Stimulated activated CD8-positive, alpha-beta memory T cell treated with anti-CD3 and anti-CD28 coated beads, Interleukin-12 subunit alpha, Interleukin-12 subunit beta, amount 100 ng/mL, for 4 hours (primary cell): ENCODE results near the gene MGAT4B.

Experiments
- DNase-seq: peaks from one replicate; pipeline ENCODE4 v3.0.0-alpha.2; 2020; ENCODE audit warnings: low read depth

MGAT4B gene

DNA sequence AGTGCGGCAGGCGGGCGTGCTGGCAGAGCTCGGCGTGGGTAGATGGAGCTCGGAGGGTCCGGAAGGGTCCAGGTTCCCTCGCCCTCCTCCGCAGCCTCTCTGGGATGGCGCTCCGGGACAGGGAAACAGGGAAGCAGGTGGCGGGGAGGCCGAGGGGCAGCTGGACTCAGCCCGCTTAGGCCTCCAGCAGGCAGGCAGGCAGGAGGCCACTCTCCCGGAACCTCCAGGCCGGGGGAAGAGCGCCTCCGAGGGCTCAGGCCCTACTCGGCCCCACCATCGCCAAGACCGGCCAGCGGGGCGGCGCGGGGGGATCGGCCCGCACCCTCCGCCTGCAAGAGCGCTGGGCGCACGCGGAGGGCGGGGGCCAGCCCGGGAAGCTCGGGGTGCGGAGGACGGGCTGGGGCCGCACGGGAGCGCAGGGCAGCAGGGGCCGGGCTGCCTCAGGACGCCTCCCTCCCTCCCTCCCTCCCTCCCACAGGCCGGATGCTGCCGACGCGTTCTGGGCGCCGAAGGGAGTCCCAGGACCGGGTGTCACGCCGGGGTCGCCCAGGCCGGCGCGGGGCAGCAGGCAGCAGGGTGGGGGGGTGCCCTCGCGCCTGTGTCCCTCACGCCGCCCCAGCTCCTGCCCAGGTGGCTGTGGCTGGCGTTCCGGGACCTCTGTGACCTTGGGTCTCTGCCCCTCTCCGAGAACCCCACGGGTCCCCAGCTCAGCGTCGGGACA lies 977 bp downstream of the MGAT4B start:
- no peak for DNase-seq

DNA sequence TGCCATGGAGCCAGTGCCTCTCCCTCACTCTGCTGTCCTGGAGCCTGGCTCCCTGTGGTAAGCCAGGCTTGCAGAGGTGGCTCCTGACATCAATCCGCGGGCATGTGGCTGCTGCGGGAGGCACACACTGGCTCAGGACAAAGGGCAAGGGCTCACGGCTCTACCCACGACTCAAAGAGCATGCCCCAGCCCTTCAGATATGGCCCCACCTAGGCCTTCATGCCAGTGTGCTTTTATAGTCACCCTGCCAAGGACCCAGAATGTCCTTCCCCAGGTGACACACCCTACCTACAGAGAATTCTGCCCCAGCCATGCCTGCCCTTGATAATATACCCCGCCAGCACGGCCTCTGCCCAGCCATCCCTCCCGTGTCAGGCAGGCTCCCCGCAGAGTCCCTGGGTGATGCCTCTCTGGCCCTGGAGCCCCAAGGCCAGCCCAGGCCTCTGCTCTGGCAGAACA lies 1.6 kb downstream of the MGAT4B start:
- DNase-seq = no peak

DNA sequence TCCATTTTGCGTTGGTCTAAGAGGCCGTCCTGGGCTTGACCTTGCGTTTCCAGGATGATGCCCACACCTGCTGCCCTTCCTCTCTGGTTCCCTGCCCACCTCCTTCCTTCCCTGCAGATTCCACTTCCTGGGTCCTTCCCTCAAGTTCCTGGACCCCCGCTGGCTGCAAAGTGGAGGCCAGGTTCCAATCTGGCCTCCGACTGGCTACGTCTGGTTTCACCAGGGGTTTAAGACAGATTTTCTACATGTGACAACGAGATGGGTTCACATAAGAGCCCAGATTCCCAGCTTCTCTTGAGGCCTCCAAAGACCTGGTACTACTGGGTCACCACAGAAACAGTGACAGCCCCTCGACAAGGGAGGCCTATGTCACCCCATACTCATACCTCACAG lies 2.1 kb downstream of the MGAT4B start:
- DNase-seq = no peak

DNA sequence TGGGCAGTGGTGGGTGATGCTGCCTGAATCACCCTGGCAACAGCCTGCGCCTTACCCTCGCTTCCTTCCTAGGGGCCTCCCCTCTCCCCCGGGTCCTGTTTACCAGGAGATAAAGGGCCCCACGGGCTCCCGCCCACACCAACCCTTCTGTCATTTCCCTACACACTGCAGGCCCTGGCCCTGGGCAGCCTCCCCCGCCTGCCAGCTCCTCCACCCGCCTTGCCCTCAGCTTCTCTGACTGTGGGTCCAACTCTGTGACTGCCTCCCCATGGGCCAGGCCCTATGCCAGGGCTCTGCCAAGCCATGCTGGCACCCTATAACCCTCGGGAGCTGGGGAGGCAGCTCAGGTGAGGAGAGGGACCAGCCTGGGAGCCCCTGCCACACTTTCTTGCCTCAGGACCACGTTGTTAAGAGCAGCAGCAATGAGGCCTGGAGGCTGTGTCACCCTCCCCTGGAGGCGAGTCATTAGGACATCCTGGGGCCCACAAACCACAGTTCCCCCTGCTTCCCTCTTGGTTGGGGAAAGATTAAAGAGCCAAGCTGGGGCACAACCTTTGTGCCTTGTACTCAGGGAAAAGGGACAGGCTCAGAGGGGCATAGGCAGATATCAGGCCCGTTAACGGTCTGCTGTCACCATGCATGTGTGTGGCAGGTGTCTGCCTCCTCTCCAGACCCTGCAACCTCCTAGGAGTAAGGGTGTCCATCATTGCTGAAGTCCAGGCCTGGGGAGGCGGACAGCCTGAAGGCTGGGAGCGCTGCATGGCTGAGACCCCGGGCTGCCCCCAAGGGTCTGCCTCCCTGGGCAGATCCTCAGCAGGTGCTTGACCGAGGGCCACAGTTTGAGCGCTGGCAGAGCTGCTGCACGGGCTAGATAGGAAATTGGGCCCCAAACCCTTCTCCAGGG lies 2.8 kb downstream of the MGAT4B start:
- no peak for DNase-seq

DNA sequence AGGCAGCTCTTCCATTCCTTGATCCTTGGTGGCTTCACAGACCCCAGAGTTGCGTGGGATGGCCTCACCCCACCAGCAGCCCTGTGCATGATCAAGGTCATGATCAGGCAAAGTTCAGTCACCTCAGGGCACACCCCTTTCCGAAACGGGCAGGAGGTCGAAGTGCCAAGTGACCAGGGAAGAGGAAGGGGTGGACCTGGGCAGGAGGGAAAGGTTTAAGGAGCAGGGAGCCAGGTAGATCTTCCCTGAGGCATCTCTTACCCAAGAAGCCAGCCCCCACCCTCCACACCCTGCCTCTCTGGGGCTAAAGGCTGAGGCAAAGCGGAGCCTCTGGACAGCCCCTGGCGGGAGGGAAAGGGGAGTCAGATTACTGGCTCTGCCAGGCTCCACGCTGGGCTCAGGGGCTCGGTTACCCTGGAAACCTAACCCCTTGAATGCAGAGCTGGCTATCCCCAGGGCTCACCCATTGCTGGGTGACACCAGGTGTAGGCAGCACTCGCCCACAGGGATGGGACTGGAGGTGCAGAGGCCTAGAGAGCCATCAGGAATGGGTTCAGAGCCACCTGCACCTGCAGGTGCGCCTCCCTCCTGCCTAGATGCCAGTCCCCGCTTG lies 3.6 kb downstream of the MGAT4B start:
- DNase-seq = no peak

DNA sequence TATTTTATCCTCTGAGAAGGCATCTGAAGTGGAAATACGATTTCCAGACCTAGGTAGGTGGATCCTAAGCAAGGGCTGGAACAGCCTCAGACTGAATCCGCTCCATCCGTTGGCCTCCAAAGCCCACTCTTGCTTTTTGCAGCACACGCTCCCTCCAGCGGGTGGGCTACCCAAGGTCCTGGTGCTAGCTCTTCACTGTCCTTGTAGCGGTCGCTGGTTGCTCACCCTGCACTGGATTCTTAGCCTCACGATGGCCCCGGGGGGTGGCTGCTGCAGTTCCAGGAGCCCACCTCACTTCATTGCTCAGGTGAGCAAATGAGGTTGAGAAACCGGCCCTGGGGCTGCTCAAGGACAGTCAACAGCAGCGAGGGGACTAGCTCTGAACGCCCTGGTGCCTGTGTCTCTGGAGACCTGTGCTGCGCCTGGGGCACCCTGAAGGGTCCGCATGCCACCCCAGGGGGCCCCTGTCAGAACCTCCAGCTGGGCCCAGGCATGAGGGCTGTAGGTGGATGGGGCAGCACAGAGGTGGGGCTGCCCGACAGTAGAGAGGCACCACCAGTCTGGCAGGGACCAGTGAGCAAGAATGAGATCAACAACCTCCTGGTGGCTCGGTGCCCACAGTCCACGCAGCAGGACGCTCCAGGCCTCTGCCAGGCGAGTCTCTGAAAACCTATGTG lies 4.3 kb downstream of the MGAT4B start:
- DNase-seq = no peak

DNA sequence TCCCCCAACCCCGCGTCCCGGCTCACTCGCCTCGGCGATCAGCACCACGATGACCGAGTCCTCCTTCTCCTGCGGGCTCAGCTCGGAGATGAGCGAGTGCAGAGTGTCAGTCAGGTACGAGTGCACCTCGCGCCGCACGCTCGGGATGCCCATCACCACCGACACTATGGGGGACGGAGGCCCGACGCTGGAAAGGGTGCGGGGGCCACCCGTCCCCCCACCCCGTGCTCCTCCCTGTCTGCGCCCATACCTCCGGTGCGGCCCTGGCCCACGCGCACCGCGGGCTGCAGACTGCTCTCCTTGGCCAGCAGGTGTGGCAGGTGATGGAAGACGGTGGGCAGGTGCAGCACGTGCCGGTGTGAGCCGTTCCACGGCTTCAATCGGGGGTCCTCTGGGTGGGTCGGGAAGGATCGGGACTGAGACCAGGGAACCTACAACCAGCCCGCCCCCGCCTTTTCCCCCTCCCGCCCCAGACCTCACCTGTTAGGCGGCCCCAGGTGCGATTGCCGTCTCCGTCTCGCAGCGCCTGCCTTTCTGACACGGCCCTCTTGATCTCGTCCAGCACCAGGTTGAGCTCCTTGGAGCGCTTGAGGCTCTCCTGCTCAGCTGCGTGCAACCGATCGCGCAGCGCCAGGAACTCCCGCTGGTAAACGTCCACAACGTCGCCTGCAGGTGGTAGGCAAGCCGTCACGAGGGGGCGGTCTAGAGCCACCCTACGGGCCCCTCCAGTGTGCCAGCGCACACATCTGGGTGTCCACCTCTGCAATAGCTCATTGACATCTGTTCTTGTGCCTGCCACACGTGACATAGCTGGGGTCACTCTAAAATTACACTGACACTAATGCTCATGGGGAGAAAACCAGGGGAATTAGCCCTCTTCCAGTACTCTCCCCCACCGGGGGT lies 5.1 kb downstream of the MGAT4B start:
- DNase-seq = peak; percentile 73

DNA sequence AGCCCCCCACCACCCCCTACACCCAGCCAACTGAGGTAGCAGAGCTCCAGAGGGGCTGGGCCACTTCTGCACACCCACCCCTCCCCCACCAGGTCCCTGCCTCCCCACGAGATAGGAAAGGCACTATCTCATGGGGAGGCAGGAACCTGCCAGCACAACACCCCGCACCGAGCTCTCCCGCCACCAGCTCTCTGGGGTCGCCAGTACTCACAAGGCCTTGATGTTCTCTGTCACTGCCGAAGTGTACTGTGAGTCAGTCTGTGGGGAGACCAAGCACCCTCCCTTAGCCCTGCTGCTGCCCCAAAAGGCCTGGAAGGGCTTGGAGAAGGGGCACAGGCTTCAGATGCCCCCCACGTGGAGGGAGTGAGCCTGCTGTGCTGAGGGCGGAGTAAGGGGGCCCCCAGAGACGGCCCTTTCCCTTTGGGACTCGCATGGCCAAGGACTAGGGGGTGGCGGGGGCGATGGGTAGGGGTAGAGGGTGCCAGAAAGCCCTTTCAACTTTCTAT lies 5.9 kb downstream of the MGAT4B start:
- DNase-seq = no peak

DNA sequence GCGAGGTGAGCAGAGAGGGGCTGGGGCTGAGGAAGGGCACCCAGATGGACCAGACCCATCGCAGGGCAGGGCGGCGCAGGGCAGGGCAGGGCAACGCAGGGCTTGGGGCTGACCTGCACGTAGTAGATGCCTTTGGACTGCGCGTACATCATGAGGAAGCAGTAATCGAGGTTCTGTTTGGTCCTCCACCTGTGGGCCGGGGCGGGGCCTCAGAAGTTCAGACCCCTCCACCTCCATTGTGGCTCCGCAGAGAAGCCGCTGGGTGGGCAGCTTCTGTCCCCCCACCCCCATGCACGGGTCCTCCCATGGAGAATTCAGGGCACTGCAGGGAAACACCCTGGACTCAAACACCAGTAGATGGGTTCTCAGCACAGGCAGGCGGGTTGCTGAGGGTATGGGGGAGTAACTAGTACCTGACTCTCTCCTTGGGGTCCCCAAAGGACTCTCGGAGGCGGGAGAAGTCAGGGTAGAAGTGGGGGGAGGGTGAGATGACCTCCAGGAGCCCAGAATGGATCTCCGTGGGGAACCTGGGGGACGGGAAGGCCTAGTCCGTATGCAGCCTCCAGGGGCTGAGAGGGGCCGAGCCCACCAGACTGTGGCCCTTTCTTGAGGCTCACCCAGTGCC lies 6.5 kb downstream of the MGAT4B start:
- no peak for DNase-seq

DNA sequence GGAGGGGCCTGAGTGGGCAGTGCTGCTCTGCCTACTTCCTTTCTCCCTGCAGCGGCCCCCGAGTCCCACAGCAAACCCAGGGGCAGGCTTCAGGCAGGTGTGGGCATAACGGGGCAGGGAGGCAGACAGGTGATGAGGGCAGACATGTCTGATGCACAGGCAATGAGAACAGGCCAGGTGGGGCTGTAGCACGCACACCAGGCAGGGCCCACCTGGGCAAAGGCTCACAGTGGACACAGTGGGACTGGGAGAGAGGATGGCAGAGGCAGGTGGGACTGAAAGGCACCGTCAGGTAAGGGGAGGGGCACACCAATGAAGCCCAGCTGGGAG lies 7.1 kb downstream of the MGAT4B start:
- DNase-seq = no peak

DNA sequence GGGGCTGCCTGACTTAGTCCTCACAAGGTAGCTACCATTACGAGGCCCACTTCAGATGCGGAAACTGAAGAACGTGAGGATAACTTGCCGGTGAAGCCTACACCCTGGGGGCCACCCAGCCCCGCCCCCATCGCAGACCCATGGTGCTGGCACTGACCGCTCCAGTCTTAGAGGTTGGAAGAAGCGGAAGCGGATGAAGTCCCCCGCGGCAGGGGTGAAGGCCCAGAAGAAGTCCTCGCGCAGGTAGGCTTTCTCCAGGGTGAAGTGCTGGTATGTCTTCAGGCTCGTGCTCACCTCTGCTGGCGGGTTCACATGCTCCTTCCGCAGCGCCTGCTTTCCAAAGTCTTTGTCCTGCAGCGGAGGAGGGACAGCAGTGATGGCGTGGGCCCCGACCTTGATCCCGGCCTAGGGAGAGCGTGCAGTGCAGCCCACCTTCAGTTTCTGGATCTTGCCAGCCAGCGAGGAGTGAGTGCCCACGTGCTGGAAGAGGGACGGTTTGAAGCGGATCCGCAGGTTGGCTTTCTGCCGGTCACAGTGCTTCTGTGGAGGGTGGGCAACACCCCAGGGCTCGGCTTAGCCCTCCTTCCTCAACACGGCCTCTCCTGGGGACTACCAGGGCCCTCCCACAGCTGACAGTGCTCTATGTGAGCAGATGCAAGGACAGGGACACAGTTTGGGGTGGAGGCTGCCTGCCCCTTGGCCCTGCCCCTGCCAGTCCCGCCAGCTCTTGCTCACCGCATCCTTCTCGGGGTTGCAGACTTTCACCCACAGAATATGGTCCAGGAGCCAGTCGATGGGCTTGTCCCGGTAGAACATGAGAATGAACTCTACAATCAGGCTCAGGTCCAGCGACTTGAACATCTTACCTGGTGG lies 7.7 kb downstream of the MGAT4B start:
- no peak for DNase-seq

DNA sequence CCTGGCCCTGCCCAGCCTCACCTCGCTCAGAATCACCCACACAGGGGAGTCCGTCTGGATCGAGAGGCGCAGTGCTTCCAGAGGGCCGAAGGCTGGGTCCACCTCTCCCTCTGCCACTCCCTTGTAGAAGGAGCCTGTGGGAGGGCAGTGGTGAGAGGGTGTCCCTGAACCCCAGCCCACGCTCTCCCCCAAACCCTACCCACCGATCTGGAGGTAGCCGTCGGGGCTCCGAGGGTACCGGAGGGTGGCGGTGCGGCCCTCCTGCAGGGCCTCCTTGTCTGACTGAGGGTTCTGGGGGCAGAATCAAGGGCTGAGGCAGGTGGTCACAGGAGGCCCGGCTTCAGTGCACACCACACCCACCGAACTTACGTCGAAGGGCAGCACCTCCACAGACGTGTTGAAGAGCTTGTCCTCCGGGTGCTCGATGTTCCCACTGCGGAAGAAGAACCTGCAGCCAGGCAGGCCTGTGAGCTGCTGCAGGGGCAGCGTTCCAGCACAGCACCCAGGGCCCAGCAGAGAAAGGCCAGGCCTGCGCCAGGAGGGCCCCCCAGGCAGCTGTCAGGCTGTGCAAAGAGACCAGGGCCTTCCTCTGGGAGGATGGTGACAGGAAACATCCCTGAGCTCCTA lies 8.4 kb downstream of the MGAT4B start:
- DNase-seq = no peak

DNA sequence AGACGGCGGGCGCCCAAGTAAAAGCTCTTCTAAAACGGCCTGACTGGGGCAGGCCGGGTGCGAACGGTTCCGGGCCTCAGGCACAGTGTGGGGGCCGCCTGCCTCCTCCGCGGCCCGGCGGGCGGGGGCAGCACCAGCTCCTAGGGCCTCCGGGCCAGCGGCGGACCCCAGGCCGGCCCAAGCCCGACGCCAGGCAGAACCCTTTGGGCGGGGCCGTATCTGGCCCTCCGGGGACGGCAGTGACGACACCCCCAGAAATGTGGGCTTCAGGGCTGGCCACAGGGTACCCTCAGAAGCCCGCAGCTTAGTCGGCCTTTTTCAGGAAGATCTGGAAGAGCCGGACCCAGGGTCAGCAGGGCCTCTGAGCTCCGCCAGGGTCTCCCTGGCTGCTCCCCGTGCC lies 8.9 kb downstream of the MGAT4B start:
- no peak for DNase-seq

DNA sequence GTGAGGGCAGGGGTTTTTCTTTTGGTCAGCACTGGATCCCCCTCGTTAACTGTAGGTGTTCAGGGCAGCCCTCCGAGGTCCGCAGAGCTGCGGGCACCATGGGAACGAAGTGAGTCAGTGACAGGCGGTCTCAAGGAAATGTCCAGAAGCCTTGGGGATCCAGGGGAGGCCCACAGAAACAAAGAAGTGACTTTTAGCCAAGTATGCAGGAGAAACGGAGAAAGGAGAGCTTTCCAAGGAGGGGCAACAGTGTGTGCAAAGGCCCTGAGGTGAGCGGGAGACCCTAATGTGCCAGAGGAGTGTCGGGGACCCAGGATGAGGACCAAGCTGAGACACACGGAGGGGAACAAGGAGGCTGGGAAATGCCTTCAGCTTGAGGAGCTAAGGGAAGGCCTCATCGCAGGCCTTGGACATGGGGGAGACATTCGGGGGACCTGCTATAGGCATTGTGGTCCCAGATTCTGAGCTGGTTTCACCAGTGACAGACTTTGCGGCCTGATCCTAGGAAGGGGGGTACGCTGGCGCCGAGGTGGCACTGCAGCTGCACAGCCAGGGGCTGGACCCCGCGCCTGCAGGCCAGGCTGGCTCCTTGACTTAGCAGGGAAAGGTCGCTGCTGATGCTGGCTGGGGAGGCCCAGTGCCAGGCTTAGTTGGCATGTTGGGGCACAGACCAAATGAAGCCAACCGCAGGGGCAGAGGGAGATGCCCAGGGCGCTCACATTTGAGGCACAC lies 9.6 kb downstream of the MGAT4B start:
- DNase-seq = no peak

DNA sequence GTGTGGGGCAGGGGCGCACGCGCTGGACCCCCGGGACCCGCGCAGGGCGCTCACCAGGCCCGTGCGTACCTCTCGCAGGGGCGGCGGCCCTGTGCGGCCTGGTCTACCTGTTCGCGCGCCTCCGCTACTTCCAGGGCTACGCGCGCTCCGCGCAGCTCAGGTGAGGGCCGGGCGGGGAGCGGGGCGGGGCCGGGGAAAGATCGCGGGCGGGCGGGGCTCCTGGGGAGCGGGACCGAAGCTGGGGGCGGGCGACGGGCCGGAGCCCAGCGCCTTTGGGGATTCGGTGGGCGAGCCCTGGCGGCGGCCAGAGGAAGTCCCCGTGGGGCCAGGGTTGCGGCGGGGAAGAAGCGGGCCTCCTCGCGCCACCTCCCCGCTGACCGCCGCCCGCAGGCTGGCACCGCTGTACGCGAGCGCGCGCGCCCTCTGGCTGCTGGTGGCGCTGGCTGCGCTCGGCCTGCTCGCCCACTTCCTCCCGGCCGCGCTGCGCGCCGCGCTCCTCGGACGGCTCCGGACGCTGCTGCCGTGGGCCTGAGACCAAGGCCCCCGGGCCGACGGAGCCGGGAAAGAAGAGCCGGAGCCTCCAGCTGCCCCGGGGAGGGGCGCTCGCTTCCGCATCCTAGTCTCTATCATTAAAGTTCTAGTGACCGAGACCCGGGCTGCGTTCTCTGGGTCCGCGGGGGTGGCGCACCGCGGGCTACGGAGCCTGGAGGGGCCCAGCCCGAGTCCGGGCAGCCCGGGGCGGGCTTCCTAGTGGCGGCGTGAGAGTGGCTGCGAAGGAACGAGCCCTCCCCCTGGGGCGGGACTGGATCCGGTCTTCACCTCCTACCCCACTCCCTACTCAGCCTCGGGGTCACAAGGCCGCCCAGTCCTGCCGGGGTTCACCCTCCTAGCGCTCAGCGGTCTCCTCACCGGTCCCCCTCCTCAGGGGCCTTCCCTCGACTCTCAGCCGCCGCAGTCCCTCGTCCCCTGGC lies 10.5 kb downstream of the MGAT4B start:
- peak; percentile 48 for DNase-seq

DNA sequence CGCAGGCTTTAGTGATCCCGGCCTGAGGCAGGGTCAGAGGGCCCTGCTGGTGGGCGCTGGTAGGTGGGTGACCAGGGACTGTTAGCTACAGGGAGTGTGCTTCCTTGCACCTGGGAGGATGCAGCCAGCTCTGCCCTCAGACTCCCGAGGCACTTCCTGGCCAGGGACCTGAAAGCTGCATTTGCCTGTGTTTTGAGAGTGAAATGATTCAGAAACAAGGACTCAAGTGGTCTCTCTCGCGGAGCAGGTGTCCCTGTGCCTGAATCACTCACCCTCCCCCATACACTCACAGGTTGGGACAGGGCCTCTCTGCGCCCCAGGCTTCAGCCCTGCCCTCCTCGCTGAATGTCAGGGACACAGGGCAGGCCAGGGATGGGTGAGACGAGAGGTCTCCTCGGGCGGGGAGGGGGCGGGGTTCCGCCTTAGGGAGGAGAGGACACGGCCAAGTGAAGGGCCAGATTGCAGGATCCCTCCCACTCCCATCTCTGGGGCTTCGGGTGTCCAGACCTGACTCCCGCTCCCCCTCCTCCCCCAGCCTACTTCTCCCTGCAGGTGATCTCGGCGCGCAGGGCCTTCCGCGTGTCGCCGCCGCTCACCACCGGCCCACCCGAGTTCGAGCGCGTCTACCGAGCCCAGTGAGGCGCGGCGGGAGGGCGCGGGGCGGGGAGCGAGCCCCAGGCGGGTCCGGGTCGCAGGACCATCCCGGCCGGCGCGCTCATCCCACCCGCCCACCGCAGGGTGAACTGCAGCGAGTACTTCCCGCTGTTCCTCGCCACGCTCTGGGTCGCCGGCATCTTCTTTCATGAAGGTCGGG lies 11.4 kb downstream of the MGAT4B start:
- no peak for DNase-seq
